Measurements from ENCODE around the gene ELN. TPM values are rescaled to one million over a fixed set of nuclear protein-coding genes. Genes with fewer than 3 reads are reported as not detected.
A peak's percentile ranks its signal among the peaks of the same experiment; 100 is the strongest.

Gene ELN
- total RNA-seq (2021): 0.37 and 0.55 TPM in 2 replicates
- long read RNA-seq, partial matches to known transcripts: 1 of 5 reads
- long read RNA-seq, other reads (novel, unspliced or antisense): 3 of 5 reads

GRCh38 chr7:74027683-74028320, at the start of gene ELN:
ELN (plus strand) TSS chr7:74028173; CDS start chr7:74028188, 15 bp downstream.
- Histone ChIP-seq H3K4me1 (ENCODE audit: insufficient read depth, low read length) (peaks cover 4% of the 10 kb centered on the region; the same call in 1 of the 2 replicates), H3K79me2 (ENCODE audit: insufficient read depth, low read length) (no peaks in the 10 kb centered on the region), H2AK5ac (ENCODE audit: insufficient read length, low read length) (no peak within 1 kb of the TSS), H3K4me2 (ENCODE audit: insufficient read depth, insufficient read length, low read length) (no peak within 1 kb of the TSS), H3T11ph (ENCODE audit: low read length) (no peak within 1 kb of the TSS), H3K23ac (ENCODE audit: insufficient read length, low read depth, low read length) (no peak within 1 kb of the TSS), H3K14ac (ENCODE audit: insufficient read depth, low read length) (no peak within 1 kb of the TSS), H4K8ac (replicated peaks; ENCODE audit: insufficient read length, low read depth, low read length) (no peak within 1 kb of the TSS), H2BK12ac (ENCODE audit: insufficient read length, low read depth, low read length) (no peak within 1 kb of the TSS), H2BK5ac (ENCODE audit: insufficient read length, low read length) (no peak within 1 kb of the TSS), H3K23me2 (ENCODE audit: insufficient read length, low read depth, low read length, poor library complexity, severe bottlenecking) (no peaks in the 10 kb centered on the region), H3K27ac (ENCODE audit: insufficient read length, low read depth, low read length) (no peak within 1 kb of the TSS), H4K5ac (ENCODE audit: insufficient read length, low read depth, low read length) (no peak within 1 kb of the TSS), H3K56ac (ENCODE audit: insufficient read length, low read depth, low read length) (no peak within 1 kb of the TSS), H3K4ac (ENCODE audit: low read depth, low read length) (no peak within 1 kb of the TSS), H4K20me1 (ENCODE audit: control insufficient read depth, insufficient read depth, insufficient read length) (no peaks in the 10 kb centered on the region), H3K18ac (ENCODE audit: insufficient read length, low read depth, low read length) (no peak within 1 kb of the TSS), H4K91ac (ENCODE audit: insufficient read length, low read depth, low read length) (no peak within 1 kb of the TSS), H3K9ac (ENCODE audit: extremely low read depth, insufficient read length, low read length) (no peak within 1 kb of the TSS), H2BK120ac (ENCODE audit: low read depth, low read length, poor library complexity, severe bottlenecking) (no peak within 1 kb of the TSS), H2AFZ (ENCODE audit: low read length) (no peak within 1 kb of the TSS), H3K79me1 (ENCODE audit: insufficient read depth, low read depth, low read length, poor library complexity, severe bottlenecking) (no peaks in the 10 kb centered on the region), H3K27me3 (ENCODE audit: insufficient read depth, low read length) (no peaks in the 10 kb centered on the region), H3K9me3 (ENCODE audit: control insufficient read depth, low read depth, low read length) (no peaks in the 10 kb centered on the region), H2BK15ac (ENCODE audit: low read depth, low read length) (no peak within 1 kb of the TSS), H2BK20ac (ENCODE audit: low read depth, low read length, poor library complexity, severe bottlenecking) (no peak within 1 kb of the TSS)
- peak within 1 kb of the TSS in 1 of 2 experiments; percentile 38; a peak in 1 of 5 replicates for H3K4me3 Mint-ChIP-seq
- H3K36me3 Mint-ChIP-seq (ENCODE audit: insufficient read depth in 1 of 3, low read depth in 3 of 3): no peaks in the 10 kb centered on the region; a peak in 1 of 7 replicates
- peaks cover 18% of the 10 kb centered on the region for H3K27me3 Mint-ChIP-seq (ENCODE audit: low read depth)
- no peaks in the 10 kb centered on the region for H3K9me3 Mint-ChIP-seq
- no peak for DNase-seq
- H3K27ac Mint-ChIP-seq: peak within 1 kb of the TSS in 1 of 3 experiments; percentile 8; a peak in 1 of 7 replicates
- WGBS (ENCODE audit: extremely low coverage, insufficient read length, low lambda C conversion rate): no CpG with 5 or more reads among the region's 39 CpGs
- TF ChIP-seq, protein P1, sequence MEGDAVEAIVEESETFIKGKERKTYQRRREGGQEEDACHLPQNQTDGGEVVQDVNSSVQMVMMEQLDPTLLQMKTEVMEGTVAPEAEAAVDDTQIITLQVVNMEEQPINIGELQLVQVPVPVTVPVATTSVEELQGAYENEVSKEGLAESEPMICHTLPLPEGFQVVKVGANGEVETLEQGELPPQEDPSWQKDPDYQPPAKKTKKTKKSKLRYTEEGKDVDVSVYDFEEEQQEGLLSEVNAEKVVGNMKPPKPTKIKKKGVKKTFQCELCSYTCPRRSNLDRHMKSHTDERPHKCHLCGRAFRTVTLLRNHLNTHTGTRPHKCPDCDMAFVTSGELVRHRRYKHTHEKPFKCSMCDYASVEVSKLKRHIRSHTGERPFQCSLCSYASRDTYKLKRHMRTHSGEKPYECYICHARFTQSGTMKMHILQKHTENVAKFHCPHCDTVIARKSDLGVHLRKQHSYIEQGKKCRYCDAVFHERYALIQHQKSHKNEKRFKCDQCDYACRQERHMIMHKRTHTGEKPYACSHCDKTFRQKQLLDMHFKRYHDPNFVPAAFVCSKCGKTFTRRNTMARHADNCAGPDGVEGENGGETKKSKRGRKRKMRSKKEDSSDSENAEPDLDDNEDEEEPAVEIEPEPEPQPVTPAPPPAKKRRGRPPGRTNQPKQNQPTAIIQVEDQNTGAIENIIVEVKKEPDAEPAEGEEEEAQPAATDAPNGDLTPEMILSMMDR (conservative IDR thresholded peaks at IDR 0.05): no peak
- peaks cover 19 to 53% of the 10 kb centered on the region in 2 experiments for H3K4me1 Mint-ChIP-seq
